ENCODE results near the gene C19orf44.

The C19orf44 gene

DNA sequence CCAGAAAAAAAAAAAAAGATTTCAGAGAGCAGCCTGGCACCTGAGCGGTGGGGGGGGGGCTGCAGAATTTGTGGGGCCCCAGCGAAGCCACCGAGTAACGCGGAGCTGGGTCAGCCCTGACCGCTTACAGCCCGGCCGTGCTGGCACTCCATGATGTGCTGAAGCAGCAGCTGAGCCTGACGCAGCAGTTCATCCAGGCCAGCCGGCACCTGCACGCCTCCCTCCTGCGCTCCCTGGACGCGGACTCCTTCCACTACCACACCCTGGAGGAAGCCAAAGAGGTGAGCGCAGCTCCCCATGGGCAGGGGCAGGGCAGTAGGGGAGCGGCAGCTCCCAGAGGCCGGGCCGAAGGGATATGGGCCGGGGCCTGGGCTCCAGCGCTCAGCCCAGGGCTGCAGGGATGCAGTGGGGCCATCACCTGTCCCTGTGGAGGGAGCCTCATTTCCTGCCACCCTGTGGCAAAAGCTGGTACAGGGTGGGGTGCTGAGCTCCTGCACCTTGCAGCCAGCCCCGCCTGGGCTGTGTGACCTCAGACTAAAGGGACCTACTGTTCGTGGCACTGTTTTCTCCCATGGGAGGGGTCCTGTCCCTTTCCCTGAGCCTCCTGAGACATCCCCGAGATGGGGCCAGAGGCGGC is 18.3 kb downstream of the C19orf44 start:
- no peak for DNase-seq (ENCODE audit: insufficient read length, low spot score)

GRCh38 chr19:16516381-16516780 is 20.2 kb downstream of the C19orf44 start:
- DNase-seq (ENCODE audit: insufficient read length, low spot score) (no peak), FAIRE-seq (no peak)

More for the DNA sequence above, 18.3 kb downstream of the C19orf44 start:
- no peak for FAIRE-seq

- no peak for DNase-seq (ENCODE audit: insufficient read length, low spot score)
- no peak for FAIRE-seq
Measured at GRCh38 chr19:16516923-16517610, 20.9 kb downstream of the C19orf44 start.

DNA sequence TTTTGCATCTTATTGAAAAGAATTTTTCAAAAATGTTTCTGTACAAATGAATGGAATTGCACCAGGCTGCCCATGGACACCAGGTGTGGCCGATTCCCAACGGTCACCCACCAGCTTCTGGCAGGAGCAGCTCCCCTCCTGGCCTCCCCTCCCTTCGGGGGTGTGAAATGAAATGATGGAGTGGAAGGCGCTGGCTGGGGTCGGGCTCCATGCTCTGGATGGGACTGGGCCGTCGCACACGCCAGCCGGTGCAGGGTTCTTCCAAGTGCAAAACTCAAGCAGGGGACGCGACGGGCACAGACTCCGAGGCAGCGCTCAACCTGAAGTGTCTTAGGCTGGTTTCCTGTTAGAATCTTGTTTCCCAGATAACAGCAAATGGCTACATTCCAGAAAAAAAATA is 21.9 kb downstream of the C19orf44 start:
- DNase-seq (ENCODE audit: insufficient read length, low spot score) (no peak), FAIRE-seq (no peak)

GRCh38 chr19:16518483-16519229 is 22.5 kb downstream of the C19orf44 start:
- FAIRE-seq (no peak), DNase-seq (ENCODE audit: insufficient read length, low spot score) (no peak)

DNA sequence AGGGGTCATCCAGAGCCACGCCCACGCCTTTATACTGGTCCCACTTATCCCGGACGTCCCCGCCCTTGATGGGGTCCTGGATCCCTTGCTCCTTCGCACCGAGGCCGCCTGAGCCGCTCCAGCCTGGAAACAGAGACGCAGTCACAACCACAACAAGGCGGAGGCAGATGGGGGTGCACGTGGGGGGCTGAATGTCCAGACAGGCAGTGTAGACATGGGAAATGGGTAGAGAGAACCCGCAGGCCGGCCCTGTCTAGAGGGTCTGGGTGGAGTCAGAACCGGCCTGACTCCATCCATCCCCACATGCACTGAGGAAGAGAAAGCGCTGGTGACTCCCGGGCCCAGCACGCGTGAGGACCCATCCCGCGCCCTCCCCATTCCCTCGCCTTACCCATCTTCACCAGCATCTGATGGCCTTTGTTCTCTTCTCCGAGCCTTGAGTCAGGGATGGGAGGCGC is 23.1 kb downstream of the C19orf44 start:
- FAIRE-seq = no peak
- DNase-seq (ENCODE audit: insufficient read length, low spot score) = no peak

GRCh38 chr19:16520074-16520973 is 24.1 kb downstream of the C19orf44 start:
- DNase-seq (ENCODE audit: insufficient read length, low spot score) = no peak
- no peak for FAIRE-seq

DNA sequence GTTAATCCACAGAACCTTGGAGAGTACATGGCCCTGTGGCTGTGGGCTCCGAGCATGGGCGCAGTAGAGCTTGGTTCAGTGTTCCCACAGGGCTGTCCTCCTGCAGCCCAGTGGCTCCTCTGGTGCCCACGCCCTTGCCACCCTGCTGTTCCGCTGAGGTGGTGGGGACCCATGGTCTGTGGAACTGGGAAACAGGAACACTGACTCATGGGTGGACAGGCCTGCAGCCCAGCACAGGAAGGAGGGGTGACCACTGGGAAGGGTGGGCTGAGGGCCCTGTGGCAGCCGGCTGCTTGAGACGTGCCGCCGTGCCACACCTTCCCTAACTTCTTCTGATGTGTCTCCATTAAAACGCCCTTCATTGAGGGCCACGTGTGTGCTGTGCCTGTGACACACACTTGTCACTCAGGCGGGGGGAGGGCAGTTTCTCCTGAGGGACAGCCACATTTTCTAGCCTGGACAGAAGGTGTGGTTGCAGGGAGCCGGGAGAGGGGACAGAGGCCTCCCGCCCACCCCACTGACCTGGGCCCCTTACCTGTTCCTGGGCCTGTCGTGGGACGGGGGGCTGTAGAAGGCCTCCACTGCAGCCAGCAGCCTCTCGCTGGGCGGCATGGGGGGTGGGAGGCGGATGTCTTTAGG is 24.9 kb downstream of the C19orf44 start:
- FAIRE-seq (no peak), DNase-seq (ENCODE audit: insufficient read length, low spot score) (no peak)

DNA sequence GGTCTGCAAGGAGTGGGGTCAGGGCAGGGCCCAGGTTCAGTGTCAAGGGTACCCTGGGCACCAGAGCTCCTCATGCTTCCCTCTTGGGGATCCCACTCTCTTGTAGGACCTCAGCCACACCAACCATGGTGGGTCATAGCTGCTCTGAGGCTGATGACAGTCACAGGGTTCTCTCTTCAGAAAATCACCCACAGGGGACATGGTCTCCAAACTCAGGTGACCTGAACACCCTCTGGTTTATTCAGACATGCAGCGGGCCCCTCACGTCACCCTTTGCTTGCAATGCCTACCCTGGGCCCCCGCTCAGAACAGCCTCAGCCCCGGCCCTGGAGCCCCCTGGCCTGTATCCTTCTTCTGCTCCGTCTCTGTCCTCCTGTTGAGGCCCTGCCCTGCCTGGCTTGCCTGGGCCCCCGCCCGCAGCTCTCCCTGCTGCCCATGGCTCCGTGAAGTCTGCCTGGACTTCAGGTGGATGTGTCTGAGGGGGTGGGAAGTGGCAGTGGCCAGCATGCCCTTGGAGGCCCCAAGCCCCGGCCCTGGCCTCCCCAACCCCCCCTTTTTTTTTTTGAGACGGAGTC is 25.6 kb downstream of the C19orf44 start:
- FAIRE-seq (no peak), DNase-seq (ENCODE audit: insufficient read length, low spot score) (no peak)

DNA sequence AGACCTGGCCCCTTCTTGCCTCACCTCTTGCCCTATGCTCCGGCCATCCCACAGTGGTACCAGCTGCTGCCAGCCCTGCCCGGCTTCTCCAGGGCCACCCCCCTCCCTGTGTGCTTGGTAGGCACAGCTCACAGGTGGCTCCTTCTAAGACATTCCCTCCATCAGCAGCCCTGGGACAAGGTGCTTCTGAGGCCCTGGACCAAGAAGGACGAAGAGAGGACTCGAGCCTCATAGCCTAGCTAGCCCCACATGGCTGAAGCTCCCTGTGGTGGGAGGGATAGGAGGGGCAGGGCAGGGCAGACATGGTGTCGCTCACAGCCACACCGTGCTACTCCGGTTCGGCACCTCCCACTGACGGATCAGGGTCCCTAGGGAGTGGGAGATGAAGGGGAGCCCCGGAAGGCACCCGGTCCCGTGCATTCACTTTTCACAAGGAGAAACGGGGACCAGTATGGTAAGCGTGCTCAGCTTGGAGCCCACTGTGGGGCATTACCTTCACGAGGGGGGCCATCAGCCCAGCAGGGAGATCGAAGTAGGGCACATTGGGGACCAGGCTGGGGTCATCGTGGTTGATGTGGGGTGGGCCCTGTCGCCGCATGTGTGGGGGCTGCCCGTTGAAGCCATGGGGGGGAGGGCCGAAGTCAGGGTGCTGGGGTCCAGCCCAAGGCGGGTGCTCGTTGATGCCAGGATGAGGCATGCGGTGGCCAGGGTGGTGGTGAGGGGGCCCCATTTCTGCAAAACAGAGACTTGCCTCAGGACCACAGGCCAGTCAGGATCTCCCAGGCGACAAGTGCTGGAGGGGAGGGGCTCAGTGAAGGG is 26.6 kb downstream of the C19orf44 start:
- peak; percentile 16 for FAIRE-seq
- DNase-seq (ENCODE audit: insufficient read length, low spot score) = no peak

- DNase-seq (ENCODE audit: insufficient read length, low spot score) (no peak), FAIRE-seq (no peak)
Measured at GRCh38 chr19:16524991-16525734, 29.0 kb downstream of the C19orf44 start.

- FAIRE-seq (no peak), DNase-seq (ENCODE audit: insufficient read length, low spot score) (no peak)
Measured at GRCh38 chr19:16525751-16526481, 29.7 kb downstream of the C19orf44 start.

GRCh38 chr19:16527334-16527935 is 31.2 kb downstream of the C19orf44 start:
- FAIRE-seq (peak; percentile 40), DNase-seq (ENCODE audit: insufficient read length, low spot score) (no peak)

DNA sequence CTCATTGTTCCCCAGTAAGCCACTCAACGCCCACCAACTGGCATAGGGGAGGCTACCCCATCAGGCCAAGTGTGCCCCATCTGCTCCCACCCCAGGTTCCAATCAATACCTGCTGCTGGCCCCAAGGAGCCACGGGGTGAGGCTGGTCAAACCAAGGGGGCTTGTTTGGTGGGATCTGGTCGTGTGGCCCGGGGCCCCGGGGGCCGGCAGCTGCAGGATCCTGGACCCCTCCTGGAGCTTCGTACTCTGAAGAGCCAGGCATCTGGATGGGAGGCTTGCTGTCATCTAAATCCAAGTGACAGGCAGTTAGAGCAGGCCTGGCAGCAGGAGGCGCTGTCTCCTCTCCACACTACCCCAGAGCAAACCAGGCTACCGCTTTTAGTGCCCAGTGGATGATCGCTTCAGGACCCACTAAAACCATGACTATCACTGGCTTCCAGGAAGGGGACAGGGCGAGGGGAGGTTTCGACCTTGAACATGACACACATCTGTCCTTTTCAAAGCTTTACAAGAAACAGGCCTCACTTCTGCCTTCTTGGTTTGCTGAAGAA is 31.9 kb downstream of the C19orf44 start:
- DNase-seq (ENCODE audit: insufficient read length, low spot score) = no peak

DNA sequence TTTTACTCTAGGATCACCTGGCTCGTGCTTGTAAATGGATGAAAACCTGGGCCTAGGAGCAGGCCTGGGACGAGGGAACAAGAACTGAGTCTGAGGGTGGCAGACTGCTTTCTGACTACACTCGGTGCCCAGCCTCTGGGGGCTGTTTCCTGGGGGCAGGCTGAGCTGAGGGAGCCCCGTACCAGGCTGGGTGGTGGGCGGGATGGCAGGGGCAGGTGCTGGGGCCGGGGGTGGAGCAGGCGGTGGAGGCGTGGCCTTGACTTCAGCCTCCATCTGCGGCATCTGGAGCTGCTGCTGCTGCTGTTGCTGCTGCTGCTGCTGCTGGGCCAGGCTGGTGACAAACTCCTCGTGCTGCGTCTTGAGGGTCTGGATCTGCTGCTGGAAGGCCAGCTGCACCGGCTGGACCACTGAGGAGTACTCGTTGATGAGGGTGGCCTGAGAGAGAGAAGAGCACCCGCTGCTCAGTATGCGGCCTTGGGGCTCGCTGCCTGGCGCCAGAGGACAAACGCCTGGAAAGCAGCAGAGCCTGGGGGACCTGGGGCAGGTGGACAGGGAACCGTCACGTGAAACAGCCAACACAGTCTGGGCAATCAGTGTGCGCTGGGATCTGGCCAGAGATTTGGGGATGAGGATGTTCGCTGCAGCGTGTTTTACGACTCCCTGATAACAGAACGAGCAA is 33.4 kb downstream of the C19orf44 start:
- no peak for DNase-seq (ENCODE audit: insufficient read length, low spot score)

More for the DNA sequence above, 31.9 kb downstream of the C19orf44 start:
- no peak for FAIRE-seq

More for the DNA sequence above, 33.4 kb downstream of the C19orf44 start:
- FAIRE-seq = no peak
